GM23248 (cell line): ENCODE measurements around the gene SPAG17.

Experiments
- EZH2 ChIP-seq: fragments of 200-600 bp; sonication (generic); IDR thresholded peaks from 2 replicates; pipeline ENCODE4 v1.6.1; 2018; ENCODE audit warnings: antibody characterized with exemption, mild to moderate bottlenecking; ENCODE audit not compliant: insufficient read depth, poor library complexity, severe bottlenecking
- EZH2phosphoT487 ChIP-seq: fragments of 200-600 bp; sonication (generic); IDR thresholded peaks from 2 replicates; pipeline ENCODE4 v1.6.1; 2018; ENCODE audit warnings: antibody characterized with exemption, moderate library complexity, mild to moderate bottlenecking, low read depth; ENCODE audit not compliant: insufficient read depth

DNA sequence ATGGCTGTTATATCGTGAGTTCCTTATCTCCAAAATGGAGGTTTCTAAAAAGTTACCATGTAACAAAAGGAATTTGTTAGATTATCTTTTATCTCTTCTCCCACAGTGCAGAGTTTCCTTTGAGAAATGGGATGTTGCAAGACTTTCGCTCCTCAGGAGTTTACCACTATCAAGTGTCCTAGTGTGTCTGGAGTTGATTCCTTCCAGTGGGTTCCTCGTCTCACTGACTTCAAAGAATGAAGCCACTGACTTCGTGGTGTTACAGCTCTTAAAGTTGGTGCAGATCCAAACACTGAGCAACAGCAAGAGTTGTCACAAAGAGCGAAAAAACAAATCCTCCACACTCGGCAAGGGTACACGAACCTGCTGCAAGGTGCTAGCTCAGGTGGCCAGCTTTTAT lies 37.0 kb downstream of the SPAG17 start:
- TF ChIP-seq EZH2 (no peak), EZH2phosphoT487 (no peak)
